Stimulated activated CD4-positive, alpha-beta T cell treated with anti-CD3 and anti-CD28 coated beads, Interleukin-1b, Interleukin-23, amount 100 ng/mL, for 48 hours (primary cell): Measurements from ENCODE around the gene FSD2.
"Not testable (repeated sequence)": the region's sequence is repeated elsewhere in the genome, so short reads cannot be mapped to it uniquely, and the experiment has no call there.

Experiments
- DNase-seq: peaks from one replicate; pipeline ENCODE4 v3.0.0-alpha.2; 2020

FSD2 gene

GRCh38 chr15:82830427-82831173, 24.7 kb upstream of the FSD2 start:
- DNase-seq, result no peak

GRCh38 chr15:82829234-82829633, 23.4 kb upstream of the FSD2 start:
- DNase-seq, result no peak

- no peak for DNase-seq
These were observed 22.2 kb upstream of the FSD2 start for GRCh38 chr15:82828075-82828474.

- no peak for DNase-seq
These were observed 17.2 kb upstream of the FSD2 start for GRCh38 chr15:82823049-82823448.

GRCh38 chr15:82821851-82822250, 16.0 kb upstream of the FSD2 start:
- not testable (repeated sequence) for DNase-seq

GRCh38 chr15:82821396-82821795, 15.5 kb upstream of the FSD2 start:
- not testable (repeated sequence) for DNase-seq

- no peak for DNase-seq
These were observed 14.3 kb upstream of the FSD2 start for GRCh38 chr15:82820128-82820527.

- DNase-seq, result no peak
These were observed 7.1 kb upstream of the FSD2 start for GRCh38 chr15:82812994-82813393.

GRCh38 chr15:82810890-82811426, 5.1 kb upstream of the FSD2 start:
- peak; percentile 53 for DNase-seq

- DNase-seq, result peak; percentile 10
These were observed 4.4 kb upstream of the FSD2 start for GRCh38 chr15:82810061-82810889.

GRCh38 chr15:82809308-82810060, 3.6 kb upstream of the FSD2 start, which contains the start of gene WHAMM:
Gene WHAMM (plus strand): TSS chr15:82809628. CDS start chr15:82809727, 99 bp downstream.
- DNase-seq, result peak; percentile 96

- DNase-seq, result no peak
These were observed 2.8 kb upstream of the FSD2 start for GRCh38 chr15:82808634-82809041.

GRCh38 chr15:82807920-82808633, 2.2 kb upstream of the FSD2 start:
- no peak for DNase-seq

GRCh38 chr15:82804575-82804949, 1.3 kb downstream of the FSD2 start:
- DNase-seq, result no peak

- no peak for DNase-seq
These were observed 1.9 kb downstream of the FSD2 start for GRCh38 chr15:82803793-82804574.

GRCh38 chr15:82802497-82802896, 3.4 kb downstream of the FSD2 start:
- DNase-seq, result no peak

- DNase-seq, result no peak
These were observed 6.6 kb downstream of the FSD2 start for GRCh38 chr15:82799183-82799841.

GRCh38 chr15:82798531-82799166, 7.2 kb downstream of the FSD2 start:
- DNase-seq, result no peak

- no peak for DNase-seq
These were observed 7.8 kb downstream of the FSD2 start for GRCh38 chr15:82798104-82798503.

- DNase-seq, result no peak
These were observed 12.1 kb downstream of the FSD2 start for GRCh38 chr15:82793737-82794136.
